B cell (primary cell): ENCODE measurements around the gene TKFC. TPM values are rescaled to one million over a fixed set of nuclear protein-coding genes. Genes with fewer than 3 reads are reported as not detected.

Experiments
- ATAC-seq: fragments of 200-7000 bp; cut with Tn5 transposase; one replicate; pipeline ENCODE4 v1.10.0; 2021; ENCODE audit warnings: low read depth, mild to moderate bottlenecking, moderate number of reproducible peaks, moderate library complexity
- CTCF ChIA-PET: fragments of 350-600 bp; sonication (Branson Sonifier 250); formaldehyde crosslinking; loops from one replicate; lab custom pipeline; 2021; ENCODE audit warnings: antibody characterized with exemption, inconsistent platforms; lab: Charles Lee
- POLR2A ChIA-PET: fragments of 350-600 bp; sonication (Branson Sonifier 250); formaldehyde crosslinking; loops from one replicate; lab custom pipeline; 2021; ENCODE audit warnings: antibody characterized with exemption; lab: Charles Lee
- DNase-seq: peaks from one replicate; pipeline ENCODE4 v3.0.0; 2013
- H2AFZ ChIP-seq: 2 replicates; pipeline ENCODE4 v1.6.1; 2012; ENCODE audit warnings: mild to moderate bottlenecking, low read depth, low read length; ENCODE audit not compliant: insufficient read depth, poor library complexity, severe bottlenecking
- H3K27ac ChIP-seq, 2 donors: 1 replicate in 1 of 2; 2 replicates in 1 of 2; pipeline ENCODE4 v1.5.1; 2012 to 2013; ENCODE audit warnings: low read length in 2 of 2, mild to moderate bottlenecking in 2 of 2, moderate library complexity in 1 of 2
- H3K27me3 ChIP-seq, 4 experiments: fragments of 200-600 bp in 1 of 4; sonication (generic) in 1 of 4; replicated peaks in 1 of 4; 1 replicate in 2 of 4; 2 replicates in 2 of 4; pipeline versions ENCODE4 v1.6.1 to v1.7.0; 2013 to 2016; ENCODE audit warnings: low read length in 3 of 4, mild to moderate bottlenecking in 2 of 4, mixed read lengths in 1 of 4, moderate library complexity in 1 of 4; ENCODE audit not compliant: insufficient read depth in 4 of 4, control insufficient read depth in 3 of 4; ENCODE audit errors: control extremely low read depth in 1 of 4
- H3K36me3 ChIP-seq, 2 experiments: replicated peaks in 1 of 2; 1 replicate in 1 of 2; 2 replicates in 1 of 2; pipeline versions ENCODE4 v1.6.1 to v1.7.1; 2013; ENCODE audit warnings: low read length in 1 of 2; ENCODE audit not compliant: insufficient read depth in 2 of 2, control insufficient read depth in 1 of 2; ENCODE audit errors: control extremely low read depth in 1 of 2, extremely low read depth in 1 of 2
- H3K4me1 ChIP-seq, 2 donors: fragments of 200-600 bp in 1 of 2; sonication (generic) in 1 of 2; 1 replicate in 1 of 2; 2 replicates in 1 of 2; pipeline versions ENCODE4 v1.5.1 to v1.6.1; 2013 to 2017; ENCODE audit warnings: low read length in 2 of 2; ENCODE audit not compliant: control insufficient read depth in 2 of 2, insufficient read depth in 2 of 2
- H3K4me2 ChIP-seq: replicated peaks from 2 replicates; pipeline ENCODE3; 2012; ENCODE audit warnings: mild to moderate bottlenecking, low read depth, low read length; ENCODE audit not compliant: poor library complexity, severe bottlenecking
- H3K4me3 ChIP-seq, 5 experiments: fragments of 200-600 bp in 1 of 5; sonication (generic) in 1 of 5; 1 replicate in 3 of 5; 2 replicates in 2 of 5; pipeline versions ENCODE4 v1.5.1 to v1.7.0; 2011 to 2016; ENCODE audit warnings: low read length in 4 of 5, mild to moderate bottlenecking in 4 of 5, low read depth in 2 of 5, control low read depth in 1 of 5, moderate library complexity in 1 of 5; ENCODE audit not compliant: insufficient read depth in 1 of 5; ENCODE audit errors: control extremely low read depth in 1 of 5, extremely low read depth in 1 of 5
- H3K79me2 ChIP-seq: fragments of 200-600 bp; sonication (generic); one replicate; pipeline ENCODE4 v1.6.0; 2016; ENCODE audit warnings: low read length; ENCODE audit not compliant: control insufficient read depth, insufficient read depth
- H3K9ac ChIP-seq: fragments of 200-600 bp; sonication (generic); 2 replicates; pipeline ENCODE4 v1.6.1; 2017; ENCODE audit warnings: mild to moderate bottlenecking, low read length, moderate library complexity
- H3K9me3 ChIP-seq, 3 donors: one replicate each; pipeline versions ENCODE4 v1.6.1 to v1.7.1; 2013; ENCODE audit warnings: low read length in 2 of 3; ENCODE audit not compliant: control insufficient read depth in 2 of 3, insufficient read depth in 1 of 3; ENCODE audit errors: control extremely low read depth in 1 of 3
- H4K20me1 ChIP-seq: 2 replicates; pipeline ENCODE4 v1.6.0; 2012; ENCODE audit warnings: mild to moderate bottlenecking, low read length; ENCODE audit not compliant: insufficient read depth, control insufficient read depth, poor library complexity, severe bottlenecking
- H3K27ac Mint-ChIP-seq: one replicate; pipeline ENCODE4 v1.8.0; 2021; ENCODE audit warnings: mixed read lengths
- H3K27me3 Mint-ChIP-seq: one replicate; pipeline ENCODE4 v1.8.0; 2021; ENCODE audit warnings: mixed read lengths
- H3K4me1 Mint-ChIP-seq: one replicate; pipeline ENCODE4 v1.8.0; 2021; ENCODE audit warnings: mixed read lengths
- H3K4me3 Mint-ChIP-seq: one replicate; pipeline ENCODE4 v1.8.0; 2021; ENCODE audit warnings: mixed read lengths
- H3K9me3 Mint-ChIP-seq: one replicate; pipeline ENCODE4 v1.8.0; 2022; ENCODE audit warnings: mixed read lengths; ENCODE audit not compliant: insufficient read depth
- EZH2 ChIP-seq: IDR thresholded peaks from 2 replicates; pipeline ENCODE4 v1.6.1; 2012; ENCODE audit warnings: borderline replicate concordance, low read depth, mild to moderate bottlenecking, moderate library complexity, low read length; ENCODE audit not compliant: insufficient read depth, poor library complexity, severe bottlenecking
- WGBS: methylation state at CpG from one replicate; pipeline ENCODE4 v1.1.5; 2013; ENCODE audit warnings: missing lambda C conversion rate; ENCODE audit not compliant: insufficient coverage; 5-methylcytosine and 5-hydroxymethylcytosine counted together
- intact Hi-C: fragments of 100-400 bp; cut with micrococcal nuclease; formaldehyde crosslinking; loops from one replicate; pipeline ENCODE4 v1.10.0; 2022
- polyA plus RNA-seq: library from polyadenylated mRNA; depleted of rRNA; stranded (reverse); fragments of >200 nt; gene quantifications from 2 replicates; pipeline ENCODE4 v1.2.3, GENCODE V29; 2012
- total RNA-seq, 2 donors: library from RNA; stranded (reverse); fragments of 120-200 nt in 1 of 2; gene quantifications; 1 replicate in 1 of 2; 2 replicates in 1 of 2; pipeline versions ENCODE4 v1.2.3 to v1.2.4, GENCODE V29; 2013 to 2022
- TF ChIP-seq, protein P1 (sequence below): fragments of 200-600 bp; IDR thresholded peaks from one replicate; pipeline ENCODE4 v1.8.0; 2022; ENCODE audit warnings: antibody characterized with exemption, mild to moderate bottlenecking

TKFC gene
- total and polyA plus RNA-seq, 2 donors (not counting 1 experiment from before 2014, with no cell fraction given) = 82.3 to 86.3 TPM

DNA sequence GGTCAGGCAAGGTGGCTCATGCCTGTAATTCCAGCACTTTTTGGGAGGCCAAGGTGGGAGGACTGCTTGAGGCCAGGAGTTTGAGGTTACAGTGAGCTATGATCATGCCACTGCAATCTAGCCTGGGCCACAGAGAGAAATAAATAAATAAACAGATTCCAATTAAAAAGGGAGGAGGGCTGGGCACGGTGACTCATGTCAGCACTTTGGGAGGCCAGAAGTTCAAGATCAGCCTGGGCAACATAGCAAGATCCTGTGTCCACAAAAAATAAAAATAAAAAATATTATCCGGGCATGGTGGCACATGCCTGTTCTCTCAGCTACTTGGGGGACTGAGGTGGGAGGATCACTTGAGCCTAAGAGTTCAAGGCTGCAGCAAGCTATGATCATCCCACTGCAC lies 21.2 kb downstream of the TKFC start:
- Histone ChIP-seq H3K36me3 (peaks cover 2 to 61% of the 10 kb centered on the region in 2 experiments), H3K27me3 (no peaks in the 10 kb centered on the region), H2AFZ (no peak overlapping the region), H3K9ac (peak overlapping the region; percentile 73), H3K9me3 (no peaks in the 10 kb centered on the region), H3K27ac (peak overlapping the region; percentile 93 to 95), H3K4me2 (peak overlapping the region; percentile 86), H3K79me2 (peaks cover 65% of the 10 kb centered on the region), H3K4me3 (peak overlapping the region; percentile 62 to 85 (median 73)), H4K20me1 (peaks cover 65% of the 10 kb centered on the region), H3K4me1 (peaks cover 56 to 80% of the 10 kb centered on the region in 2 donors)
- ATAC-seq (no peak), DNase-seq (no peak)
- H3K9me3 Mint-ChIP-seq = no peaks in the 10 kb centered on the region
- no CpG with 5 or more reads among the region's 2 CpGs for WGBS
- peak overlapping the region; percentile 99 for H3K27ac Mint-ChIP-seq
- ChIA-PET POLR2A (interaction anchor here (0.7 to 1.7 kb wide), 3 partner anchors 8 to 1042 kb away, joined by 3 to 11 read pairs (median 5); partner anchors contain the start of genes CYB561A3 and TMEM138), CTCF (interaction anchor here (1.5 to 20.9 kb wide), 5 partner anchors 8 to 224 kb away, joined by 3 to 436 read pairs (median 6); partner anchors contain the start of genes CYB561A3, DDB1, TKFC and TMEM138)
- H3K4me3 Mint-ChIP-seq = peak overlapping the region; percentile 95
- no peak for TF ChIP-seq EZH2
- TF ChIP-seq, protein P1, sequence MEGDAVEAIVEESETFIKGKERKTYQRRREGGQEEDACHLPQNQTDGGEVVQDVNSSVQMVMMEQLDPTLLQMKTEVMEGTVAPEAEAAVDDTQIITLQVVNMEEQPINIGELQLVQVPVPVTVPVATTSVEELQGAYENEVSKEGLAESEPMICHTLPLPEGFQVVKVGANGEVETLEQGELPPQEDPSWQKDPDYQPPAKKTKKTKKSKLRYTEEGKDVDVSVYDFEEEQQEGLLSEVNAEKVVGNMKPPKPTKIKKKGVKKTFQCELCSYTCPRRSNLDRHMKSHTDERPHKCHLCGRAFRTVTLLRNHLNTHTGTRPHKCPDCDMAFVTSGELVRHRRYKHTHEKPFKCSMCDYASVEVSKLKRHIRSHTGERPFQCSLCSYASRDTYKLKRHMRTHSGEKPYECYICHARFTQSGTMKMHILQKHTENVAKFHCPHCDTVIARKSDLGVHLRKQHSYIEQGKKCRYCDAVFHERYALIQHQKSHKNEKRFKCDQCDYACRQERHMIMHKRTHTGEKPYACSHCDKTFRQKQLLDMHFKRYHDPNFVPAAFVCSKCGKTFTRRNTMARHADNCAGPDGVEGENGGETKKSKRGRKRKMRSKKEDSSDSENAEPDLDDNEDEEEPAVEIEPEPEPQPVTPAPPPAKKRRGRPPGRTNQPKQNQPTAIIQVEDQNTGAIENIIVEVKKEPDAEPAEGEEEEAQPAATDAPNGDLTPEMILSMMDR = no peak
- intact Hi-C loops = loop anchor here (10.0 kb wide), 2 partner anchors 439 to 771 kb away; partner anchors contain the start of genes INCENP and TMEM109
- H3K4me1 Mint-ChIP-seq = peaks cover 65% of the 10 kb centered on the region
- no peaks in the 10 kb centered on the region for H3K27me3 Mint-ChIP-seq

DNA sequence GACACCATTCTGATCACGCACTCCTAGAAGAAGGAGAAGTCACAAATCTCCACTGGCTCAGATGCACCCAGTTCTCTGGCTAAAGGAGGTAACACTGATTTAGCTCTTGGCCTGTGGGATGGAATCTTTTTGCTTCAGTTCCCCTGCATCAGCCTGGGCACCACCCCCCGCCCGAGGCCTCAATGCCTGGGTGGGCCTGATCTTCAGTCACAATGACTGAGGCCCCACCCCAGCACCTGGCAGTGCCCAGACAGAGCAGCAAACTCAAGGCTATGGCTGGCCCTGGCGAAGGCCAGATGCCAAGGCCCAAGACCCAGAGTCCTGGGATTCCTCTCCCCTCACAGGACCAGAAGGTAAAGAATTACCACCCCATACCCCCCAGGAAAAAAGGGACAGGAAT lies 23.7 kb downstream of the TKFC start:
- CTCF ChIA-PET = interaction anchor here (0.9 to 20.9 kb wide), 7 partner anchors 13 to 79 kb away, joined by 3 to 436 read pairs (median 12); partner anchors contain the start of genes CPSF7, DDB1, SDHAF2 and TKFC
- Mint-ChIP-seq H3K4me1 (peaks cover 74% of the 10 kb centered on the region), H3K9me3 (no peaks in the 10 kb centered on the region), H3K27me3 (no peaks in the 10 kb centered on the region), H3K27ac (peak overlapping the region; percentile 99), H3K4me3 (peak overlapping the region; percentile 95)
- Histone ChIP-seq H3K27me3 (no peaks in the 10 kb centered on the region), H3K4me1 (peaks cover 69 to 84% of the 10 kb centered on the region in 2 donors), H3K4me3 (peak overlapping the region; percentile 62 to 85 (median 80)), H3K9me3 (no peaks in the 10 kb centered on the region), H3K27ac (peak overlapping the region; percentile 93 to 95), H4K20me1 (peaks cover 46% of the 10 kb centered on the region), H3K9ac (peak overlapping the region; percentile 73), H3K36me3 (peaks cover 2 to 38% of the 10 kb centered on the region in 2 experiments), H3K79me2 (peaks cover 82% of the 10 kb centered on the region), H2AFZ (no peak overlapping the region), H3K4me2 (peak overlapping the region; percentile 86)
- ATAC-seq (peak; percentile 50), DNase-seq (peak; percentile 80)
- intact Hi-C loops = loop anchor here (1.0 to 10.0 kb wide), 5 partner anchors 20 to 1200 kb away; partner anchors contain the start of genes INCENP and TMEM109
- TF ChIP-seq, protein P1 = no peak
- no peak for TF ChIP-seq EZH2
- POLR2A ChIA-PET = interaction anchor here (1.0 to 2.7 kb wide), 5 partner anchors 9 to 36 kb away, joined by 3 to 29 read pairs (median 4); partner anchors contain the start of genes DDB1, TKFC and TMEM216
- 0% methylated on average over 3 of the region's 4 CpGs for WGBS
